ENCODE data around the gene TMEM94. TPM values are rescaled to one million over a fixed set of nuclear protein-coding genes. Genes with fewer than 3 reads are reported as not detected.

The TMEM94 gene
- total and polyA plus RNA-seq, 2 of the 4 experiments (the other 2 are of a cell fraction) = 8.4 to 64.7 TPM

GRCh38 chr17:75511610-75512575 lies 55.5 kb downstream of the TMEM94 start:
- H2BK15ac ChIP-seq (ENCODE audit: low read depth, low read length) = no peak overlapping the region
- H2AK5ac ChIP-seq (ENCODE audit: low read depth, low read length) = no peak overlapping the region
- intact Hi-C loops (cut with micrococcal nuclease) = loop anchor here (10.0 kb wide), 1 partner anchor 237 kb away; the partner anchor contains the start of gene MIF4GD
- no peak overlapping the region for H4K8ac ChIP-seq (ENCODE audit: low read depth in 2 of 2, low read length in 2 of 2)
- dilution Hi-C loops (cut with HindIII; ENCODE audit: low sequenced_read_pairs, unreplicated experiment) = no loop called here
- no TSS peak for BruUV-seq (replicated peaks)
- H2BK20ac ChIP-seq (ENCODE audit: low read depth, low read length) = no peak overlapping the region
- H3K4me2 ChIP-seq (ENCODE audit: low read depth, low read length) = no peak overlapping the region
- H3K56ac ChIP-seq (ENCODE audit: extremely low read depth, insufficient read depth, low read length) = no peak overlapping the region
- H3K14ac ChIP-seq (replicated peaks; ENCODE audit: low read depth, low read length) = no peak overlapping the region
- peaks cover 36% of the 10 kb centered on the region for H4K20me1 ChIP-seq (ENCODE audit: insufficient read depth, low read length)
- peak overlapping the region; percentile 44 for H2AK9ac ChIP-seq (replicated peaks; ENCODE audit: low read depth, low read length, poor library complexity)
- peaks cover 11% of the 10 kb centered on the region for H3K4me1 ChIP-seq (ENCODE audit: control insufficient read depth, insufficient read depth, low read length)
- ATAC-seq (ENCODE audit: low read depth) (no peak), DNase-seq (no peak)
- no peak overlapping the region for H2BK120ac ChIP-seq (ENCODE audit: low read depth, low read length)
- peaks cover 9% of the 10 kb centered on the region; the same call in 1 of the 2 replicates for H3K9me1 ChIP-seq (ENCODE audit: insufficient read depth, low read length)
- H3K27me3 ChIP-seq (ENCODE audit: control insufficient read depth, insufficient read depth, low read length) = no peaks in the 10 kb centered on the region
- WGBS, 2 experiments (ENCODE audit: extremely low coverage in 2 of 2, insufficient read length in 1 of 2) = 73% methylated on average over 5 of the region's 13 CpGs; no CpG with 5 or more reads in 1 of the 2 experiments
- H2BK5ac ChIP-seq (ENCODE audit: low read depth, low read length, poor library complexity, severe bottlenecking) = no peak overlapping the region
- TF ChIP-seq MAZ (IDR thresholded peaks at IDR 0.05; ENCODE audit: borderline replicate concordance, low read depth, low read length) (no peak), USF2 (IDR thresholded peaks at IDR 0.05; ENCODE audit: low read depth, low read length) (no peak), ELK1 (IDR thresholded peaks at IDR 0.05; ENCODE audit: borderline replicate concordance, low read depth, low read length) (no peak), MXI1 (IDR thresholded peaks at IDR 0.05; ENCODE audit: borderline replicate concordance, low read depth, low read length) (no peak), RCOR1 (IDR thresholded peaks at IDR 0.05; ENCODE audit: insufficient replicate concordance, low read length) (no peak), CTCF (conservative IDR thresholded peaks at IDR 0.05; ENCODE audit: low read depth, low read length) (no peak), SMC3 (IDR thresholded peaks at IDR 0.05; ENCODE audit: low read depth, low read length) (no peak), CHD1 (IDR thresholded peaks at IDR 0.05; ENCODE audit: low read depth, low read length) (no peak)
- H3K4ac ChIP-seq (ENCODE audit: low read depth, low read length) = no peak overlapping the region
- no peak overlapping the region for H2AFZ ChIP-seq (replicated peaks; ENCODE audit: low read length, poor library complexity)
- in situ Hi-C loops (cut with MboI; ENCODE audit: low sequenced_read_pairs) = loop anchor here (5.0 kb wide), 1 partner anchor 85 kb away; no protein-coding TSS in a partner anchor
- POLR2A ChIA-PET (ENCODE audit: unreplicated experiment) = no interaction called here
- H3K18ac ChIP-seq (ENCODE audit: low read depth, low read length) = no peak overlapping the region
- H3K79me1 ChIP-seq (ENCODE audit: low read depth in 1 of 2, low read length in 2 of 2) = peaks cover 30 to 69% of the 10 kb centered on the region in 2 experiments
- no peak overlapping the region for H4K91ac ChIP-seq (ENCODE audit: insufficient read depth, low read depth, low read length)
- H3K9ac ChIP-seq (ENCODE audit: low read depth, low read length) = no peak overlapping the region
- no peak overlapping the region for H3K27ac ChIP-seq (ENCODE audit: insufficient read depth, low read length)
- H3K23ac ChIP-seq (ENCODE audit: low read depth, low read length) = no peak overlapping the region
- H3K4me3 ChIP-seq (ENCODE audit: insufficient read depth, low read depth, low read length) = no peak overlapping the region
- H4K5ac ChIP-seq (ENCODE audit: low read depth, low read length) = no peak overlapping the region
- H3K36me3 ChIP-seq (ENCODE audit: control insufficient read depth, insufficient read depth, low read length) = peaks cover 20% of the 10 kb centered on the region
- no peaks in the 10 kb centered on the region for H3K9me3 ChIP-seq (ENCODE audit: control insufficient read depth, insufficient read depth, low read length)
- CTCF ChIA-PET = no interaction called here

Data from IMR-90 (cell line).